UCSD-AML1 (cell line): Measurements from ENCODE around the gene PPP1R3C.

Experiments
- DNase-seq: peaks from one replicate; lab custom pipeline; 2025; ENCODE audit not compliant: unreplicated experiment; lab: John Stamatoyannopoulos, UW

The PPP1R3C gene

GRCh38 chr10:91632671-91633550 lies at the start of gene PPP1R3C:
Gene PPP1R3C (minus strand): TSS chr10:91633071. CDS start chr10:91632969, 102 bp downstream.
- no peak for DNase-seq

GRCh38 chr10:91681361-91682276 lies 48.7 kb upstream of the PPP1R3C start:
- DNase-seq: no peak

GRCh38 chr10:91680487-91680886 lies 47.6 kb upstream of the PPP1R3C start:
- DNase-seq: no peak

- no peak for DNase-seq
Measured at GRCh38 chr10:91679296-91679695, 46.4 kb upstream of the PPP1R3C start.

- no peak for DNase-seq
Measured at GRCh38 chr10:91677911-91678310, 45.0 kb upstream of the PPP1R3C start.

GRCh38 chr10:91672021-91672608 lies 39.2 kb upstream of the PPP1R3C start:
- DNase-seq: no peak

- DNase-seq: no peak
Measured at GRCh38 chr10:91668913-91669312, 36.0 kb upstream of the PPP1R3C start.

GRCh38 chr10:91665842-91666241 lies 33.0 kb upstream of the PPP1R3C start:
- DNase-seq: no peak

GRCh38 chr10:91664426-91664825 lies 31.6 kb upstream of the PPP1R3C start:
- DNase-seq: no peak

GRCh38 chr10:91662993-91663392 lies 30.1 kb upstream of the PPP1R3C start:
- no peak for DNase-seq

- DNase-seq: no peak
Measured at GRCh38 chr10:91653219-91653870, 20.5 kb upstream of the PPP1R3C start.

GRCh38 chr10:91652364-91652763 lies 19.5 kb upstream of the PPP1R3C start:
- no peak for DNase-seq

- DNase-seq: no peak
Measured at GRCh38 chr10:91643700-91644099, 10.8 kb upstream of the PPP1R3C start.

- no peak for DNase-seq
Measured at GRCh38 chr10:91642831-91643692, 10.2 kb upstream of the PPP1R3C start.

- DNase-seq: no peak
Measured at GRCh38 chr10:91636892-91637291, 4.0 kb upstream of the PPP1R3C start.

- DNase-seq: no peak
Measured at GRCh38 chr10:91635401-91636400, 2.8 kb upstream of the PPP1R3C start.

- DNase-seq: no peak
Measured at GRCh38 chr10:91634898-91635297, 2.0 kb upstream of the PPP1R3C start.

GRCh38 chr10:91634246-91634645 lies 1.4 kb upstream of the PPP1R3C start:
- no peak for DNase-seq

- no peak for DNase-seq
Measured at GRCh38 chr10:91630625-91631024, 2.2 kb downstream of the PPP1R3C start.
